Vagina (tissue), 2 donors: ENCODE results near the gene MYL2.

ENCODE experiments used
- CTCF ChIP-seq, 3 experiments: fragments of 450-650 bp in 2 of 3; fragments of 200-600 bp in 1 of 3; sonication (generic) in 1 of 3; IDR thresholded peaks; one replicate each; pipeline ENCODE4 v1.5.1; 2017 to 2019; ENCODE audit warnings: antibody characterized with exemption in 3 of 3, mild to moderate bottlenecking in 2 of 3, moderate library complexity in 2 of 3
- POLR2AphosphoS5 ChIP-seq, 2 donors: sonication (generic); formaldehyde crosslinking; IDR thresholded peaks; one replicate each; pipeline ENCODE4 v1.9.0; 2017; ENCODE audit warnings: antibody characterized with exemption in 2 of 2, mild to moderate bottlenecking in 2 of 2, low read depth in 1 of 2; ENCODE audit not compliant: insufficient read depth in 1 of 2

DNA sequence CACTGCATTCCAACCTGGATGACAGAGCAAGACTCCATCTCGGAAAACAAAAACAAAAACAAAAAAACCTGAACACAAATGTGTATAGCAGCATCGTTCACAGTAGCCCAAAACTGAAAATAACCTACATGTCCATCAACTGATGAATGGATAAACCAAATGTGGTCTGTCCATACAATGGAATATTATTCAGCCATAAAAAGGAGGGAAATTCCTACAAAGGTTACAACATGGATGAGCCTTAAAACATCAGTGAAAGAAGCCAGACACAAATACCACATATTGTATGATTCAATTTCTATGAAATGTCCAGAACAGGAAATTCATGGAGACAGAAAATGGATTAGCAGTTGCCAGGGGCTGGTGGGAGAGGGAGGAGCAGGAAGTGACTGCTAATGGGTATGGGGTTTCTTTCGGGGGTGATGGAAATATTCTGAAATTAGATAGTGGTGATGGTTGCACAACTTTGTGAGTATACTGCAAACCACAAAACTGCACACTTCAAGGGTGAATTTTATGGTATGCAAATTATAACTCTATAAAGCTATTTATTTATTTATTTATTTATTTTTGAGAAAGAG, 4.0 kb downstream of the MYL2 start:
- no peak for TF ChIP-seq CTCF (IDR thresholded peaks at IDR 0.05)
- TF ChIP-seq POLR2AphosphoS5 (IDR thresholded peaks at IDR 0.05; ENCODE audit: insufficient read depth in 1 of 2, low read depth in 1 of 2): no peak
